K562 (cell line): ENCODE results near the gene LRCOL1. TPM values are rescaled to one million over a fixed set of nuclear protein-coding genes. Genes with fewer than 3 reads are reported as not detected.

Experiments used
- ATAC-seq: fragments of 200-7000 bp; cut with Tn5 transposase; 3 replicates; pipeline ENCODE4 v1.9.1; 2020; ENCODE audit warnings: moderate library complexity
- BruUV-seq: library from RNA; stranded (reverse); fragments of 400-500 nt; replicated peaks from 2 replicates; lab custom pipeline; 2021; lab: Mats Ljungman, UMichigan
- CTCF ChIA-PET: fragments of 300-600 bp; formaldehyde crosslinking; extraction: SDS; loops from one replicate; lab custom pipeline; 2021; ENCODE audit warnings: low intra/inter-chr PET ratio; lab: Yijun Ruan, JAX
- POLR2A ChIA-PET: fragments of 300-600, 350-650 bp; sonication (Branson Sonifier 250); formaldehyde crosslinking; extraction: SDS; loops from one replicate; lab custom pipeline; 2021; ENCODE audit warnings: antibody characterized with exemption, inconsistent platforms; lab: Yijun Ruan, JAX
- DNase-seq, 4 experiments: peaks; one replicate each; pipeline versions ENCODE4 v3.0.0 to v3.0.0-alpha.2; 2011 to 2018; ENCODE audit warnings: low spot score in 3 of 4, mixed read lengths in 3 of 4; ENCODE audit errors: extremely low read depth in 1 of 4
- FAIRE-seq: peaks from 2 replicates; lab custom pipeline; 2011; peaks lifted over from hg19 to GRCh38; lab: Jason Lieb, UNC
- H2AFZ ChIP-seq: 2 replicates; pipeline ENCODE4 v1.6.0; 2011; ENCODE audit warnings: low read depth, low read length, control low read depth, inconsistent platforms
- H3K27ac ChIP-seq: fragments of 200-600 bp; 3 replicates; pipeline ENCODE4 v1.8.0; 2011; ENCODE audit warnings: low read depth, mild to moderate bottlenecking, control low read depth, inconsistent platforms, low read length, moderate library complexity, mixed read lengths; ENCODE audit errors: extremely low read depth
- H3K27me3 ChIP-seq, 2 experiments: fragments of 300-600 bp in 1 of 2; 2 replicates in 1 of 2; 3 replicates in 1 of 2; pipeline versions ENCODE4 v1.6.0 to v1.8.0; 2011; ENCODE audit warnings: inconsistent platforms in 2 of 2, low read length in 2 of 2, mild to moderate bottlenecking in 1 of 2, mixed read lengths in 1 of 2, moderate library complexity in 1 of 2; ENCODE audit not compliant: control insufficient read depth in 2 of 2, insufficient read depth in 2 of 2
- H3K36me3 ChIP-seq: fragments of 300-600 bp; 3 replicates; pipeline ENCODE4 v1.8.0; 2011; ENCODE audit warnings: mild to moderate bottlenecking, low read length, inconsistent platforms; ENCODE audit not compliant: control insufficient read depth, insufficient read depth
- H3K4me1 ChIP-seq, 2 experiments: fragments of 200-600 bp in 1 of 2; replicated peaks in 1 of 2; 2 replicates in 1 of 2; 3 replicates in 1 of 2; pipeline versions ENCODE4 v1.5.1 to v1.8.0; 2011; ENCODE audit warnings: inconsistent platforms in 2 of 2, low read length in 2 of 2, mild to moderate bottlenecking in 1 of 2, mixed read lengths in 1 of 2, moderate library complexity in 1 of 2; ENCODE audit not compliant: control insufficient read depth in 2 of 2, insufficient read depth in 2 of 2
- H3K4me2 ChIP-seq: 2 replicates; pipeline ENCODE4 v1.6.1; 2011; ENCODE audit warnings: low read length, control low read depth, inconsistent platforms, mixed read lengths; ENCODE audit not compliant: insufficient read depth
- H3K4me3 ChIP-seq: fragments of 200-600 bp; sonication (generic), shearing (Covaris generic); 2 replicates; pipeline ENCODE4 v1.5.1; 2016; ENCODE audit warnings: control low read depth, inconsistent platforms
- H3K79me2 ChIP-seq: fragments of 200-600 bp; 3 replicates; pipeline ENCODE4 v1.8.0; 2011; ENCODE audit warnings: low read length, inconsistent platforms; ENCODE audit not compliant: control insufficient read depth, insufficient read depth
- H3K9ac ChIP-seq, 2 experiments: 2 replicates each; pipeline versions ENCODE4 v1.6.0 to v1.6.1; 2011; ENCODE audit warnings: low read depth in 2 of 2, low read length in 2 of 2, control low read depth in 1 of 2, inconsistent platforms in 1 of 2, mild to moderate bottlenecking in 1 of 2, mixed read lengths in 1 of 2; ENCODE audit not compliant: insufficient read depth in 1 of 2
- H3K9me1 ChIP-seq: one replicate; pipeline ENCODE4 v1.6.0; 2011; ENCODE audit warnings: inconsistent platforms, mild to moderate bottlenecking, low read length, moderate library complexity; ENCODE audit not compliant: control insufficient read depth, insufficient read depth
- H3K9me3 ChIP-seq: replicated peaks from 2 replicates; pipeline ENCODE4 v1.5.1; 2011; ENCODE audit warnings: low read depth, low read length, inconsistent platforms; ENCODE audit not compliant: control insufficient read depth, insufficient read depth
- H4K20me1 ChIP-seq: replicated peaks from 2 replicates; pipeline ENCODE4 v1.6.1; 2011; ENCODE audit warnings: low read length, inconsistent platforms, mixed read lengths; ENCODE audit not compliant: control insufficient read depth, insufficient read depth
- FOXA1 ChIP-seq: fragments of 450-650 bp; IDR thresholded peaks from 2 replicates; pipeline ENCODE4 v1.6.1; 2016; ENCODE audit warnings: mild to moderate bottlenecking, borderline replicate concordance
- GTF2F1 ChIP-seq: IDR thresholded peaks from 2 replicates; pipeline ENCODE4 v1.6.1; 2011; ENCODE audit warnings: low read depth, low read length, improper control_type of control experiment
- HNRNPLL ChIP-seq: fragments of 200-400 bp; formaldehyde crosslinking; IDR thresholded peaks from 2 replicates; pipeline ENCODE4 v1.6.1; 2017; ENCODE audit warnings: low read length, low read depth, mild to moderate bottlenecking; ENCODE audit not compliant: poor library complexity, severe bottlenecking
- IFI16 ChIP-seq: fragments of 250-450 bp; sonication (Bioruptor Pico); IDR thresholded peaks from 2 replicates; pipeline ENCODE4 v2.1.2; 2022; ENCODE audit warnings: mild to moderate bottlenecking, inconsistent platforms
- POLR2G ChIP-seq: fragments of 200-400 bp; formaldehyde crosslinking; IDR thresholded peaks from 2 replicates; pipeline ENCODE4 v1.6.1; 2017; ENCODE audit warnings: low read depth, mild to moderate bottlenecking, antibody characterized with exemption, low read length, moderate library complexity
- RBM17 ChIP-seq: fragments of 200-400 bp; formaldehyde crosslinking; IDR thresholded peaks from 2 replicates; pipeline ENCODE4 v1.6.1; 2017; ENCODE audit warnings: low read depth, mild to moderate bottlenecking, low read length, borderline replicate concordance
- YY1 ChIP-seq, 3 experiments: IDR thresholded peaks; 2 replicates each; pipeline ENCODE4 v1.6.1; 2011; ENCODE audit warnings: low read length in 2 of 3, mild to moderate bottlenecking in 2 of 3, moderate library complexity in 2 of 3, borderline replicate concordance in 1 of 3, control low read depth in 1 of 3, low read depth in 1 of 3; ENCODE audit not compliant: insufficient read depth in 3 of 3, insufficient replicate concordance in 2 of 3, control insufficient read depth in 1 of 3, insufficient read length in 1 of 3; ENCODE audit errors: extremely low read depth in 1 of 3
- ZBTB1 ChIP-seq: sonication (generic); formaldehyde crosslinking; IDR thresholded peaks from 2 replicates; pipeline ENCODE4 v1.8.1; 2023; ENCODE audit warnings: missing genetic modification reagents, low read depth, mild to moderate bottlenecking, borderline replicate concordance
- ZSCAN29 ChIP-seq: fragments of 450-650 bp; IDR thresholded peaks from 2 replicates; pipeline ENCODE4 v1.6.1; 2017
- WGBS: fragments of 100-300 bp; shearing (Covaris generic); methylation state at CpG from one replicate; pipeline ENCODE4 v1.1.6; 2016; ENCODE audit warnings: low coverage, mixed read lengths; ENCODE audit not compliant: insufficient coverage; ENCODE audit errors: missing lambda C conversion rate; 5-methylcytosine and 5-hydroxymethylcytosine counted together
- in situ Hi-C: fragments of 300-500 bp; cut with MboI; formaldehyde crosslinking; loops from 4 replicates; pipeline ENCODE4 v1.15.0; 2018; ENCODE audit warnings: inconsistent platforms, mixed read lengths
- intact Hi-C: fragments of 100-400 bp; cut with micrococcal nuclease; formaldehyde crosslinking; loops from 2 replicates; pipeline ENCODE4 v1.14.2; 2022
- polyA plus RNA-seq, 8 experiments: library from polyadenylated mRNA; depleted of rRNA in 4 of 8; stranded (reverse) in 5 of 8; unstranded in 3 of 8; fragments of >200 nt; fragmentation: Nextera tagmentation in 2 of 8; fragmentation: Illumina TruSeq in 1 of 8; extraction: Ambion mirVana in 2 of 8; extraction: Trizol in 1 of 8; gene quantifications; 2 replicates each; pipeline versions ENCODE4 v1.2.1 to v1.2.3, GENCODE V29; 2011 to 2014; ENCODE audit warnings: inconsistent platforms in 1 of 8, missing spikeins in 1 of 8
- total RNA-seq, 7 experiments: library from RNA; depleted of rRNA in 6 of 7; stranded (reverse); fragments of >200 nt in 6 of 7; fragmentation: Illumina TruSeq in 2 of 7; extraction: Trizol in 2 of 7; gene quantifications; 2 replicates each; pipeline versions ENCODE4 v1.2.1 to v1.2.3, GENCODE V29; 2011 to 2021; ENCODE audit warnings: low replicate concordance in 1 of 7

The LRCOL1 gene
- total and polyA plus RNA-seq, 9 of the 15 experiments (the other 6 are each of a cell fraction or from before 2014, with no cell fraction given): not detected

GRCh38 chr12:132619071-132619385, 8.6 kb upstream of the LRCOL1 start (continued):
- TF ChIP-seq ZSCAN29 (no peak), IFI16 (CRISPR knock-in tag) (no peak), GTF2F1 (no peak), HNRNPLL (no peak), FOXA1 (no peak), RBM17 (no peak), ZBTB1 (CRISPR knock-in tag) (no peak)

GRCh38 chr12:132618683-132619043, 8.3 kb upstream of the LRCOL1 start, which contains the start of gene P2RX2:
Gene P2RX2, plus strand, starts transcription at chr12:132618776. Its CDS starts 41 bp downstream, at chr12:132618817.
- no peak within 1 kb of the TSS for H3K4me2 ChIP-seq
- no peak within 1 kb of the TSS for H3K27ac ChIP-seq
- H3K27me3 ChIP-seq: no peaks in the 10 kb centered on the region; a peak in 1 of 5 replicates
- WGBS: 100% methylated on average over 4 of the region's 49 CpGs
- FAIRE-seq (no peak), ATAC-seq (no peak)
- peaks cover 10% of the 10 kb centered on the region for H3K9me3 ChIP-seq
- H3K9ac ChIP-seq: no peak within 1 kb of the TSS
- 0 out of 2 replicates have a peak, but pooled peaks cover 3% of the 10 kb centered on the region for H4K20me1 ChIP-seq
- H3K36me3 ChIP-seq: peaks cover 9% of the 10 kb centered on the region; the same call in 1 of the 3 replicates
- no peaks in the 10 kb centered on the region for H3K9me1 ChIP-seq
- in situ Hi-C loops: no loop called here
- H3K4me1 ChIP-seq: peaks cover 12 to 42% of the 10 kb centered on the region in 2 experiments; a peak in 4 of 5 replicates
- POLR2A ChIA-PET: no interaction called here
- no peak for TF ChIP-seq YY1 (IDR thresholded peaks at IDR 0.05; ENCODE audit: borderline replicate concordance in 1 of 3, control insufficient read depth in 1 of 3, extremely low read depth in 1 of 3, insufficient read depth in 3 of 3, insufficient read length in 1 of 3, insufficient replicate concordance in 2 of 3, low read depth in 1 of 3, low read length in 2 of 3)
- peak; percentile 62 for TF ChIP-seq POLR2G
- TF ChIP-seq, all 486 proteins: peak for 1
- H3K4me3 ChIP-seq: no peak within 1 kb of the TSS
- no peaks in the 10 kb centered on the region for H3K79me2 ChIP-seq
- intact Hi-C loops: no loop called here
- no peak within 1 kb of the TSS for H2AFZ ChIP-seq
- CTCF ChIA-PET: no interaction called here
- BruUV-seq: no TSS peak
- DNase-seq: no peak
